B cell (primary cell): ENCODE measurements around the gene BID.

ENCODE experiments used
- EZH2 ChIP-seq: IDR thresholded peaks from 2 replicates; pipeline ENCODE4 v1.6.1; 2012; ENCODE audit warnings: borderline replicate concordance, low read depth, mild to moderate bottlenecking, moderate library complexity, low read length; ENCODE audit not compliant: insufficient read depth, poor library complexity, severe bottlenecking
- TF ChIP-seq, protein P1 (sequence below): fragments of 200-600 bp; IDR thresholded peaks from one replicate; pipeline ENCODE4 v1.8.0; 2022; ENCODE audit warnings: antibody characterized with exemption, mild to moderate bottlenecking

DNA sequence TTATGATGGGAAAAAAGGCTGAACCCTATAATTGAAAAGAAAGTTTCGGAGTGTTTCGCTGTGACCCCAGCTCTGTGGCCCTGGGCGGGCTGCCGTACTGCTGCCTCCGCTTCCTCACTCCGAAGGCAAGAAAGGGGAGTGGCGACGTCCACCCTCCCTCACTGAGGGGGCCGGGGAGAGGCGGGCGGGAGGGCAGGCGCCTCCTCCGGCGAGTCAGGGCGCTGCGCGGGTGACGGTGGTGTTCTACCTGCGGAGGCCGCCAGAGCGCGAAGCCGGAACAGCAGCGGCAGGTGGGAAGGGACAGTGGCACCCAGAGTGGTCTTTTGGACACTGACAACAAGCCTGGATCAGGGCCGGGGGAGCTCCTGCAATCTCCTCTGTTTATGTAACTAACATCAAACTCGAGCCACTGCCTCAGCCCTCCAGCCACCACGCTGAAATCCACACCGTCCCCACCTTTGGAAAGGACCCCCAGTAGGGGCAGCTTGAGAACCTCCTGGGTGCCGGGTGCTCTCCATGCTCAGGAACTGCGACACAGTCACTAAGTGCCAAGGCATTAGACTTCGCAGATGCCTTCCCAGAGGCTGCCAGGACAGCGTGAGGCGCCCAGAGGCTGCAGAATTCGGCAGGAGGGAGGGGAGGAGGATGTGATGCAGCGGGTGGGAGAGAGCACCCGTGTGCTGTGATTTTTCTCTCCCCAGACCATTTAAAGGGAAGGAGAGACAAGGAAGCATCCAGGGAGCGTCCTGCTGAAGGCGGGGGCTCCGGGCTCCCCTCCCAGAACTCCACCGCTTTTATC is 25.5 kb downstream of the BID start:
- TF ChIP-seq, protein P1, sequence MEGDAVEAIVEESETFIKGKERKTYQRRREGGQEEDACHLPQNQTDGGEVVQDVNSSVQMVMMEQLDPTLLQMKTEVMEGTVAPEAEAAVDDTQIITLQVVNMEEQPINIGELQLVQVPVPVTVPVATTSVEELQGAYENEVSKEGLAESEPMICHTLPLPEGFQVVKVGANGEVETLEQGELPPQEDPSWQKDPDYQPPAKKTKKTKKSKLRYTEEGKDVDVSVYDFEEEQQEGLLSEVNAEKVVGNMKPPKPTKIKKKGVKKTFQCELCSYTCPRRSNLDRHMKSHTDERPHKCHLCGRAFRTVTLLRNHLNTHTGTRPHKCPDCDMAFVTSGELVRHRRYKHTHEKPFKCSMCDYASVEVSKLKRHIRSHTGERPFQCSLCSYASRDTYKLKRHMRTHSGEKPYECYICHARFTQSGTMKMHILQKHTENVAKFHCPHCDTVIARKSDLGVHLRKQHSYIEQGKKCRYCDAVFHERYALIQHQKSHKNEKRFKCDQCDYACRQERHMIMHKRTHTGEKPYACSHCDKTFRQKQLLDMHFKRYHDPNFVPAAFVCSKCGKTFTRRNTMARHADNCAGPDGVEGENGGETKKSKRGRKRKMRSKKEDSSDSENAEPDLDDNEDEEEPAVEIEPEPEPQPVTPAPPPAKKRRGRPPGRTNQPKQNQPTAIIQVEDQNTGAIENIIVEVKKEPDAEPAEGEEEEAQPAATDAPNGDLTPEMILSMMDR, result no peak
- no peak for TF ChIP-seq EZH2
